SH-SY5Y (cell line): ENCODE data around the gene RAPGEF2.

Source experiments
- GATA2 ChIP-seq: IDR thresholded peaks from 2 replicates; pipeline ENCODE4 v1.6.1; 2011; ENCODE audit warnings: mild to moderate bottlenecking, low read depth, low read length
- GATA3 ChIP-seq: IDR thresholded peaks from 2 replicates; pipeline ENCODE4 v1.6.1; 2011; ENCODE audit warnings: low read depth, mild to moderate bottlenecking, low read length, moderate library complexity

GRCh38 chr4:159212675-159213293 is 109.9 kb downstream of the RAPGEF2 start:
- TF ChIP-seq GATA2 (no peak), GATA3 (no peak)
